ENCODE data around the gene GALNT10. TPM values are rescaled to one million over a fixed set of nuclear protein-coding genes. Genes with fewer than 3 reads are reported as not detected.

GALNT10 gene
- total RNA-seq, 1 donor from 2014 or later, result 11.5 TPM

DNA sequence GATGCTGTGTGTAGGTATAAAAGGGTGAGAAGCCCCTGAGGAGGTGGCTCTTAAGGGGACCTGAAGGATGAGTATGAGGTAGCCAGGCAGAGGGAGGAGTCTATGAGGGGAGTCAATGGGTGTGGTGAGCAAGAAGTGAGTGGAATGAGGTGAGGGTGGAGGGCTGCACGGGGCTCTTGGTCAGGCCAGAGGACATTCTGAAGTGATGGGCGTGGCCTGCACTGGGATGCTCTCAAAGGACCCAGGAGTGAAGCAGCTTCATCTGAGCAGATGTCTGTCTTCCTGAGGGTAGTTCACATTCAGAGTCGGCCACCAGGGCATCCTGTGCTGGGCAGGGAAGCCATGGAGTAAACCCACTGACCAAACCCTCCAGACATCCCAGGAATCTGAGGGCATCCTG is 210.1 kb downstream of the GALNT10 start:
- TF ChIP-seq POLR2AphosphoS5 (IDR thresholded peaks at IDR 0.05; ENCODE audit: insufficient read depth in 1 of 2, low read depth in 1 of 2) (no peak), POLR2A (IDR thresholded peaks at IDR 0.05) (no peak)
- TF ChIP-seq, protein P1, sequence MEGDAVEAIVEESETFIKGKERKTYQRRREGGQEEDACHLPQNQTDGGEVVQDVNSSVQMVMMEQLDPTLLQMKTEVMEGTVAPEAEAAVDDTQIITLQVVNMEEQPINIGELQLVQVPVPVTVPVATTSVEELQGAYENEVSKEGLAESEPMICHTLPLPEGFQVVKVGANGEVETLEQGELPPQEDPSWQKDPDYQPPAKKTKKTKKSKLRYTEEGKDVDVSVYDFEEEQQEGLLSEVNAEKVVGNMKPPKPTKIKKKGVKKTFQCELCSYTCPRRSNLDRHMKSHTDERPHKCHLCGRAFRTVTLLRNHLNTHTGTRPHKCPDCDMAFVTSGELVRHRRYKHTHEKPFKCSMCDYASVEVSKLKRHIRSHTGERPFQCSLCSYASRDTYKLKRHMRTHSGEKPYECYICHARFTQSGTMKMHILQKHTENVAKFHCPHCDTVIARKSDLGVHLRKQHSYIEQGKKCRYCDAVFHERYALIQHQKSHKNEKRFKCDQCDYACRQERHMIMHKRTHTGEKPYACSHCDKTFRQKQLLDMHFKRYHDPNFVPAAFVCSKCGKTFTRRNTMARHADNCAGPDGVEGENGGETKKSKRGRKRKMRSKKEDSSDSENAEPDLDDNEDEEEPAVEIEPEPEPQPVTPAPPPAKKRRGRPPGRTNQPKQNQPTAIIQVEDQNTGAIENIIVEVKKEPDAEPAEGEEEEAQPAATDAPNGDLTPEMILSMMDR (IDR thresholded peaks at IDR 0.05), result no peak
- Histone ChIP-seq H3K4me1 (peaks cover 9% of the 10 kb centered on the region), H3K27ac (no peak overlapping the region), H3K4me3 (no peak overlapping the region), H3K9me3 (no peaks in the 10 kb centered on the region), H3K36me3 (no peaks in the 10 kb centered on the region), H3K27me3 (no peaks in the 10 kb centered on the region)
- no peak for DNase-seq (ENCODE audit: extremely low spot score in 2 of 2)
- intact Hi-C loops (cut with DNase I), result loop anchor here (10.0 kb wide), 2 partner anchors 206 to 426 kb away; partner anchors contain the start of gene GALNT10

DNA sequence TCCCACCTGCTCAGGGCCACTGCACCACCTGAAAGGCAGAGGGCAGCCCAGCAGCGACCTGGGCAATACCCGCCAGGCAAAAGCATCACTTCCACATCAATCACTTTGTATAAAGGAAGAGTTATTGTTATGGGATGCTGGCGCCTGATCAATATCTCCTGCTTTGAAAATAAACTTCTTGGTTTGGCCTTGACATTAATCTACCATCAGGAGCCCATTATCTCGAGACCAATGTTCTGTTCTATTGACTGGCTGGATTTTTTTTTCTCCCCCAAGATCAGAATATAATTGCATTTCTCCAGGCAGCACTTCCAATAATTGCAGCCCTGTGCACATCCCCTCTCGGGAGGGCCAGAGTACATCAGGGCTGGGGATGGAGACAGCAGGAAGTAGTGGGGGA is 210.8 kb downstream of the GALNT10 start:
- no peaks in the 10 kb centered on the region for H3K36me3 ChIP-seq
- no peaks in the 10 kb centered on the region for H3K9me3 ChIP-seq
- peaks cover 9% of the 10 kb centered on the region for H3K4me1 ChIP-seq
- DNase-seq (ENCODE audit: extremely low spot score in 2 of 2), result no peak
- no peak overlapping the region for H3K27ac ChIP-seq
- H3K27me3 ChIP-seq, result no peaks in the 10 kb centered on the region
- intact Hi-C loops (cut with DNase I), result loop anchor here (10.0 kb wide), 2 partner anchors 207 to 427 kb away; partner anchors contain the start of gene GALNT10
- TF ChIP-seq, protein P1 (IDR thresholded peaks at IDR 0.05), result no peak
- no peak for TF ChIP-seq POLR2A (IDR thresholded peaks at IDR 0.05)
- no peak for TF ChIP-seq POLR2AphosphoS5 (IDR thresholded peaks at IDR 0.05; ENCODE audit: insufficient read depth in 1 of 2, low read depth in 1 of 2)
- H3K4me3 ChIP-seq, result no peak overlapping the region

DNA sequence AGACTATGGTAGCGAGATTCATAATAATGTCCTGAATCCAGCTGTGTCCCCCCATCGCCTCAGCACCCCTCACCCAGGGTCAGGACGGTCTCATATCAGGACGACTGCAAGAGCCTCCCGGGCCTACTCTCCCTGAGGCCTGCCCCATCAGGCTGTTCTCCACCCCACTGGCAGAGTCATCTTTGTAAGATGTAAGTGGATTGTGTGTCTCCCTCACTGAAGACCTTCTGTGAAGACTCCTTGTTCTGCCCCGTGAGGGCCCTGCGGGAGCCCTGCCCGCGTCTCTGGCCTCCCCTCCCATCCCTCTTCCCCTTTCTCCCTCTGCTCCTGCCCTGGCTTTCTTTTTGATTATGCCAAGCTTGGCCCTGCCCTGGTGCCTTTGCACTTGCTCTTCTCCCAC is 211.4 kb downstream of the GALNT10 start:
- Histone ChIP-seq H3K4me1 (peaks cover 9% of the 10 kb centered on the region), H3K9me3 (no peaks in the 10 kb centered on the region), H3K4me3 (no peak overlapping the region), H3K36me3 (no peaks in the 10 kb centered on the region), H3K27me3 (no peaks in the 10 kb centered on the region), H3K27ac (no peak overlapping the region)
- intact Hi-C loops (cut with DNase I), result loop anchor here (10.0 kb wide), 2 partner anchors 207 to 427 kb away; partner anchors contain the start of gene GALNT10
- DNase-seq (ENCODE audit: extremely low spot score in 2 of 2), result no peak
- TF ChIP-seq, protein P1 (IDR thresholded peaks at IDR 0.05), result no peak
- TF ChIP-seq POLR2AphosphoS5 (IDR thresholded peaks at IDR 0.05; ENCODE audit: insufficient read depth in 1 of 2, low read depth in 1 of 2) (no peak), POLR2A (IDR thresholded peaks at IDR 0.05) (no peak)

DNA sequence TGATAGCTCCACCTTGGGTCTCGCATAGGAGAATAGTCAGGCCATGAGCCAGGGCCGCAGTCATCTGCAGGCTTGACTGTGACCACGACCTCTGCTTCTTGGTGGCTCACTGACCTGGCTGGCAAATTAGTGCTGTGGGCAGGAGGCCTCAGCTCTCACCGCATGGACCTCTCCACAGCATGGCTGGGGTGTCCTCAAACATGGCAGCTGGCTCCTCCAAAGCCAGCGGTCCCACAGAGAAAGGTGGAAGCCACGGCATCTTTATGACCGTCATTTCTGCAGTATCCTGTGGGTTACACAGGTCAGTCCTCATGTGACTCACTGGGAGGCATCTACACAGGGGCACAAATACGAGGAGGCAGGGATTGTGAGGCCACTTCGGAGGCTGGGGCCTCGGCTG is 212.1 kb downstream of the GALNT10 start:
- Histone ChIP-seq H3K27ac (no peak overlapping the region), H3K4me3 (no peak overlapping the region), H3K9me3 (no peaks in the 10 kb centered on the region), H3K27me3 (no peaks in the 10 kb centered on the region), H3K36me3 (no peaks in the 10 kb centered on the region), H3K4me1 (peaks cover 9% of the 10 kb centered on the region)
- no peak for TF ChIP-seq POLR2A (IDR thresholded peaks at IDR 0.05)
- no peak for TF ChIP-seq POLR2AphosphoS5 (IDR thresholded peaks at IDR 0.05; ENCODE audit: insufficient read depth in 1 of 2, low read depth in 1 of 2)
- TF ChIP-seq, protein P1 (IDR thresholded peaks at IDR 0.05), result no peak
- intact Hi-C loops (cut with DNase I), result loop anchor here (10.0 kb wide), 2 partner anchors 208 to 428 kb away; partner anchors contain the start of gene GALNT10
- no peak for DNase-seq (ENCODE audit: extremely low spot score in 2 of 2)

DNA sequence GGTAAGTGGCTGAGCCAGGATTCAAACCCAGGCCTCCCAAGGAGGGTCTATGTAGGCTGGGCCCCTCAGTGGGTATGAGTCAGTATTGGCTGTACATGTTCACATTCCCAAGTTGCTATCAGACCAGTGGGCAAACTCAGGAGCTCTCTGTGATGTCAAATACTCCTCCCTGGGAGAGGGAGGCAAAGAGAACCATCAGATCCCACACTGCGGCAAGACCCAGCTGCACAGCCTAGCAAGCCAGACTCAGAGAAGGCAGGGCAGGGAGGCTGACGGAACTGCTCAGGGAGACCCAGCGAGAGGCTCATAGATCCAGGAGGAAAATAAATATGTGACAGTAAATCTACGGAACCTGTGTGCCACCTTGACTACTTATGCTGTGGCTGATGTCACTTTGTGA is 212.7 kb downstream of the GALNT10 start:
- Histone ChIP-seq H3K27ac (no peak overlapping the region), H3K36me3 (no peaks in the 10 kb centered on the region), H3K4me1 (peaks cover 9% of the 10 kb centered on the region), H3K9me3 (no peaks in the 10 kb centered on the region), H3K27me3 (no peaks in the 10 kb centered on the region), H3K4me3 (no peak overlapping the region)
- intact Hi-C loops (cut with DNase I), result loop anchor here (10.0 kb wide), 2 partner anchors 208 to 428 kb away; partner anchors contain the start of gene GALNT10
- DNase-seq (ENCODE audit: extremely low spot score in 2 of 2), result no peak
- TF ChIP-seq, protein P1 (IDR thresholded peaks at IDR 0.05), result no peak
- TF ChIP-seq POLR2AphosphoS5 (IDR thresholded peaks at IDR 0.05; ENCODE audit: insufficient read depth in 1 of 2, low read depth in 1 of 2) (no peak), POLR2A (IDR thresholded peaks at IDR 0.05) (no peak)
